NCI-H226 (cell line): ENCODE data around the gene LRRK1.
A peak's percentile ranks its signal among the peaks of the same experiment; 100 is the strongest.

ENCODE experiments used
- DNase-seq: peaks from one replicate; pipeline ENCODE4 v3.0.0-alpha.2; 2015

LRRK1 gene, protein sequence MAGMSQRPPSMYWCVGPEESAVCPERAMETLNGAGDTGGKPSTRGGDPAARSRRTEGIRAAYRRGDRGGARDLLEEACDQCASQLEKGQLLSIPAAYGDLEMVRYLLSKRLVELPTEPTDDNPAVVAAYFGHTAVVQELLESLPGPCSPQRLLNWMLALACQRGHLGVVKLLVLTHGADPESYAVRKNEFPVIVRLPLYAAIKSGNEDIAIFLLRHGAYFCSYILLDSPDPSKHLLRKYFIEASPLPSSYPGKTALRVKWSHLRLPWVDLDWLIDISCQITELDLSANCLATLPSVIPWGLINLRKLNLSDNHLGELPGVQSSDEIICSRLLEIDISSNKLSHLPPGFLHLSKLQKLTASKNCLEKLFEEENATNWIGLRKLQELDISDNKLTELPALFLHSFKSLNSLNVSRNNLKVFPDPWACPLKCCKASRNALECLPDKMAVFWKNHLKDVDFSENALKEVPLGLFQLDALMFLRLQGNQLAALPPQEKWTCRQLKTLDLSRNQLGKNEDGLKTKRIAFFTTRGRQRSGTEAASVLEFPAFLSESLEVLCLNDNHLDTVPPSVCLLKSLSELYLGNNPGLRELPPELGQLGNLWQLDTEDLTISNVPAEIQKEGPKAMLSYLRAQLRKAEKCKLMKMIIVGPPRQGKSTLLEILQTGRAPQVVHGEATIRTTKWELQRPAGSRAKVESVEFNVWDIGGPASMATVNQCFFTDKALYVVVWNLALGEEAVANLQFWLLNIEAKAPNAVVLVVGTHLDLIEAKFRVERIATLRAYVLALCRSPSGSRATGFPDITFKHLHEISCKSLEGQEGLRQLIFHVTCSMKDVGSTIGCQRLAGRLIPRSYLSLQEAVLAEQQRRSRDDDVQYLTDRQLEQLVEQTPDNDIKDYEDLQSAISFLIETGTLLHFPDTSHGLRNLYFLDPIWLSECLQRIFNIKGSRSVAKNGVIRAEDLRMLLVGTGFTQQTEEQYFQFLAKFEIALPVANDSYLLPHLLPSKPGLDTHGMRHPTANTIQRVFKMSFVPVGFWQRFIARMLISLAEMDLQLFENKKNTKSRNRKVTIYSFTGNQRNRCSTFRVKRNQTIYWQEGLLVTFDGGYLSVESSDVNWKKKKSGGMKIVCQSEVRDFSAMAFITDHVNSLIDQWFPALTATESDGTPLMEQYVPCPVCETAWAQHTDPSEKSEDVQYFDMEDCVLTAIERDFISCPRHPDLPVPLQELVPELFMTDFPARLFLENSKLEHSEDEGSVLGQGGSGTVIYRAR (N-terminal part only)

DNA sequence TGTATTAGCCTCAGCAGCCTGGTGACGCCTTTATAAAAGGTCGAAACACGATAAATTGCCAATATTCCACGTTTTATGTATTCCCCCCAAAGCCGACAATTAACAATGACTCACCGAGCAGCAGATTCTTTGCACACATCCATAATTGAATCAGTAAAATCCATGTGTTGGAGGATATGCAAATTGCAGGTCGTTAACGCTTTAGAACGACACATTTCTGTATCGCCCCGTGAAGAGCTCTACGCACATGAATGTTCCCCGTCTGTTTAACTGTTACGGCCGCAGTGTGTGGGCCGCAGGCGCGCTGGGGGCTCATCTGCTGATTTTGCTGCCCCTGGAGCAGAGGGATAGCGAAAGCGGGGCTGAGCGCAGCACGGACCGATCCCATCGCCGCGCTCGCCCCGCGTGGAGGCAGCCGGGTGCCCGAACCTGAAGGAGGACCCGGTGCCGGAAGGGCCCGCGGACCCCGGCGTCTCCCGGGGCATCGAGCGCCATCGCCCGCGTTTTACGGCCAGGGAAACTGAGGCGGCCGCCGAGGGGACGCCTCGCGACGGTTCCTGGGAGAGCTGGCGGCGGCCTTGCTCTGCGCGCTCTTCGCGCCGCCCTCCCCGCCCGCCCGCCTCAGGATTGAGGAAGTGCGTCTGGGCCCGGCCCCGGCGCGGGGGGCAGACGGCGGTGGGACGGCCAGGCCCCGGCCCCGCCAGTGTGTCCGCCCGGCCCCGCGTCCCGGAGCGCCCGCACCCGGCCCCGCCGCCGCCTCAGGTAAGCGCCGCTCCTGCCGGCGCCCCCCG lies at the start of gene LRRK1:
TSS of gene LRRK1 (plus strand) at position 668 of the 791 bp plus-strand sequence. CDS start 5,276 bp downstream, outside the sequence.
- peak; percentile 85 for DNase-seq

DNA sequence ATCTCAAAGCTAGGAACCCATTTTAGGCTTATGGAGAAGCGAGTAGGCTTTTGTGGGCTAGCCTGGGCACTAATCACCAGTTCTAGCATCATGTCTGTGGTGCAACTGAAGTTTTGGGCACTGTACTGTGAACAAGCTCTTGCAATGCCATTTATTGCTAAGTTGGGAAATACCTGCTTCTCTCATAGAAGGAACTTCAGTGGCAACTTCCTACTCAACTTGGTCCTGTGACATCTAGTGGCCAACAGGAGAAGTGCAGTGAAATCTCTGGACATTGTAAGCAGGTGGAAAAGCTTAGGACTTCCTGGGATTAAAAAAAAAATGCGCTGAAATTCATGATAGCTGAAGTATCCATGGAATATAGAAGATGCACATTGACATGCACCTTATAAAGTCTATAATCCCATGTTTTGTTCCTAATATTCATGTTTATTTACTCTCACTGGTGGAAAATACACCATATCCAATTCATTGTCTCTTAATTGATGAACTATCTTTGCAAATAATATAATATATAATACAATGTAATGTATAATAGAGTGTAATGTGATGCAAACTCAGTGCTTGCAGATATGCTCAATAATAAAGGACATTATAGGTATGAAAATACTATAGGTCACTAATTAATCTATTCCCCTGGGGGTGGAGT lies 46.0 kb upstream of the LRRK1 start:
- DNase-seq: peak; percentile 82

DNA sequence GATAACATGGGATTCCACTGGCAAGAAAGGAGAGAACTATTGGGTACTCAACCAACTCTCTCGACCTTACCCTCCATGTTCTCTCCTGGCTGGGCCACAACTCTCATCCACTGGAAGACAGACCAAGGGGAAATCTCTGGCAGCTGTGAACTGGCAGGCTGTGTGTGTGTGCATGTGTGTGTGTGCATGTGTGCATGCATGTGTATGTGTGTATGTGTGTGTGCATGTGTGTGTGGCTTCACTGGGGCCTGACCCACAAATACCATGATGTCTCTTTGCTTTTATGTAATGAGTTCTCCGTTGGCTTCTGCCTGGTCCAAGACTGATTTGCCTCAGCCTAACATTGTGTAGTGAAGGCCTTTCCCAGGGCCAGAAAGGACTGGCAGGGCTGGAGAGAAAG lies 43.7 kb upstream of the LRRK1 start:
- no peak for DNase-seq

DNA sequence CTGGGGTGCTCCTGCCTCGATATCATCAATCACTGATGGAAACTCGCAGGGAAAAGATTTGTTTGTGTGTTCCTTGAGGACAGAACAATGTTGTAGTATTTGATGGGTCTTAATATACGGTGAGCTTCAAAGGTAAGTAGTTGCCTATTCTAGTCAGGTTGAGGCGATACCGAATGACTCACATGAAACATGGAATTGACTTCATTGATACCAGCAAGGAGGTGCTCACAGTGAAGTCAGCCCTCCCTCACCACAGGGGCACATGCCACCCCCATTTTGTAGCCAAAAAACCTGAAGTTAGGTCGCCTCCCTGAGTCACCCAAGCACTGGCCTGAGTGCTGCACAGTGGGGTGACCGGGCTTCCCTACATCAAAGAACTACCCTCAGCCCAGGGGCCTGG lies 43.2 kb upstream of the LRRK1 start:
- no peak for DNase-seq

DNA sequence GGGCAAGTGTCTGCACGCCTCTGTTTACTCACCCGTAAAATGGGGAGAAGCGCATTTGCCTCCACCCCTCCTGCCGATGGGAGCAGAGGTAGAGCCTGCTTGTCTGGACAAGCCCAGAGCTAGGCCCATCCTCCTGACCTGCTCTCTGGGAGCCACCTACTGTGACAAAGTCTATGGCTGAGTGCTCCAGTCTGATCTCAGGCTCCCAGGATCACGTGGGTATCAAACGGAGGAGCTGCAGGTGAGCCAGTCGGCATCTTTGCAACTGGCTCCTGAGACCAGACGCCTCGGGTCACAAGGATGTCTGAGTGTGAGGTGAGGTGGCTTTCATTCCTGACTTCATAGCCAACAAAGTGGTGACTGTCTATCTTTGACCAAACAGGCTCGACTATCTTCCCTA lies 41.6 kb upstream of the LRRK1 start:
- DNase-seq: no peak

DNA sequence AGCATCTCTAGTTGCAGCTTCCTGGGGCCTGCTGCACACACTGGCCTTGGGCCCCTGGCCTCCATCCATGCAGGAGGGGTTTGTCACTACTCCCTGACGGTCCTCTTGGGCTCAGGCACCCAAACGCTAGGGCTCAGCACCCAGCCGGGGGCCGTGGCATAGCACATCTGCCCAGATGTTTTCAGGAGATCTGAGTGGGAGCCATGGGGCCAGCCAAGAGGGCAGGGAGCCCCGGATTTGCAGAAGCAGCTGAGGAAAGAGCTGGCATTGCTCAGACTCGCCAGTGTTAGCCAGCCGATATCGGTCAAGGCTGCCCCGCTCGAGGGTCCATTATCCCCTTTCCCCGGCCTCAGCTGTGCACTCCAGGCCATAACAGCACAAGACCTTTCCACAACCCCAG lies 41.0 kb upstream of the LRRK1 start:
- DNase-seq: no peak

DNA sequence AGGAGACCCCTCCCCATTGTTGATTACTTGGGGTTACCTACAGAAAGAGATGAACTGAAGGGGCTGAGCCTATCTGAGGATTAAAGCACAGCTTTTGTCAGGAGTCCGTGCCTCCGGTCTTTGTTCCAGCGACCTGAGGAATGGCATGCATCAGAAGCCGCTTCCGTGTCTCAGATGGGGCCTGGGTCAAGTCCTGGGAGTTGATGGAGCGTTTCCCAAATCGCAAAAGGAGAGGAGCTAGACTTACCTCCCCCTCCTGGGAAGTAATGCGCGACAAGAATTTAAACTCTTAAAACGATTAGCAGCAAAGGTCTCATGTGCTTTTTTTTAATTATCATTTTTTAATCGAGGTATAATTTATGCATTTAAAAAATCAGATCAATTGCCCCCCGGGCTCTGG lies 40.5 kb upstream of the LRRK1 start:
- DNase-seq: no peak

DNA sequence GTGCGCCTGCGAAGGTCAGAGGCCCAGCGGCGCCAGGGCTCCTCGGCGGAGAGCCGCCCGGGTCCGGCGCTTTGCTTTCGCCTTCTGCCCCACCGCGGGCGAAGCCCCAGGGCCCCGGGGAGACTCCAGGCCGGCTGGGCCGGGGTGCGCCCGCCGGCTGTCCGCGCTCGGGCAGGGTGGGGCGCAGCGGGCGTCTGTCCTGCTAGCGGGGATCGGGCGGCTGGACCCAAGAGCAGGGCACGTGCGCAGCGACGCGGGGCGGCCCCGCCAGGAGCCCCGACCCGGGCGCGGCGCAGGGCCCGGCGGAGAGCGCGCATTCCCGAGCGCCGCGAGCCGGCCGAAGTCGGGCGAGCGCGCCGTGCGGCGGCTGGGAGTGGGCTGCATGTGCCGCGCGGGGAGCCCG lies 40.1 kb upstream of the LRRK1 start:
- no peak for DNase-seq

DNA sequence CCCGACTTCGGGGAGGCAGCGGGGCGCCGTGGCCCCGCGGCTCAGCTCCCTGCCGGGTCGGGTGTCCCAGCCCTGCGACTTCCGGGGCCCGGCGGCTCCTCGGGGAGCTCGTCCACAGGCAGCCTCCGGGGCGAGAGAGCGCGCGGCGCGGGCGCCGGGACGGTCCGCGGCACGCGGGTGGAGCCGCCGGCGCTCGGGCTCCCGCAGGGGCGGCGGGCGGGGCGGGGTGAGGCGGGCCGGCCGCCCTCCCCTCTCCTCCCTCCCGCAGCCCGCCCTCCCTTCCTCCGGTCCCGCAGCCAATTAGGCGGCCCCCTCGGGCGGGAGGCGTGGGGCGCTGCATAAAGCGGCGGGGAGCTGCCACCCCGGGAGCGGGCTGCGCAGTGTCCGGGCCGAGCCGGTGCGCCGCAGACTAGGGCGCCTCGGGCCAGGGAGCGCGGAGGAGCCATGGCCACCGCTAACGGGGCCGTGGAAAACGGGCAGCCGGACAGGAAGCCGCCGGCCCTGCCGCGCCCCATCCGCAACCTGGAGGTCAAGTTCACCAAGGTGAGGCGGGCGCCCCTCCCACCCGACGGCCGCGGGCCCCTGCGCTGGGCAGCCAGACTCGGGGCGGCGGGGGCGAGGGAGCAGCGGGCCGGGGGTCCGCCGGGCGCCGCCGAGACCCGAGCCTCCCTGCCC lies 39.6 kb upstream of the LRRK1 start, which contains the start of gene ALDH1A3:
TSS of gene ALDH1A3 (plus strand) at position 368 of the 675 bp plus-strand sequence. CDS start at position 445, 77 bp downstream.
- peak; percentile 96 for DNase-seq

DNA sequence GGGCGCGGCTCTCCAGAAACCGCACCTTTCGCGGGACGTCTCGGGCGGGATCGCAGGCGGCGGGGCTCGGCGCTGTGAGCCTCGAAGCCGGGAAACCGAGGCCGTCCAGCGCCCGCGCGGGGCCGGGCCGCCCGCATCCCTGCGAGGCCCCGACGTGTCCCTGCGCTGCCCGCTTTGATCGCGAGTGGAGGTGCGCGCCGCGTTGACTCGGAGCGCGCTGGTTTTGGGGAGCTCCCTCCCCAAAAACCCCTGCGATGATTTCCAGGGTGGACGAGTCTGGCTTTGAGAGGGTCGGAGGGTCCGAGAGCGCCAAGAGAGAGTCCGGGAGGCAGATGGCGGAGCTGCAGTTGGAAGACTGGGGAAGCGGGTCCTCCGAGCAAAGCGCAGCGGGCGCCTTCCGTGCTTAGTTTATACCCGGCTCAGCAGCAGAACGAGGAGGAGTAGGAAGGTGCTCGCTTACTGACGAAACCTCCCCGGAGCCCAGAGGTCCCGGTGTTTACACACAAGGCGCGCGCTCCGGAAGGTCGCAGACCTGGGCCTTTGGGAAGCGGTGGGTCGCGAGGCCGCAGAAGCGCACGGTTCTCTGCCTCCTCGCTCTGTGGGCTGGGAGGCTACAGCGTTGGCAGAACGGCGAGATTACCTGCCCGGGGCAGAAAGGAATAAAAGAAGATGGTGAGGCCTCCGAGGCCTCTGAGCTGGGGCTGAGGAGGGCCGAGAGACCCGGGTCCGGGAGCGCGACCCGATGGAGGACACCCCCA lies 38.8 kb upstream of the LRRK1 start:
- DNase-seq: no peak

DNA sequence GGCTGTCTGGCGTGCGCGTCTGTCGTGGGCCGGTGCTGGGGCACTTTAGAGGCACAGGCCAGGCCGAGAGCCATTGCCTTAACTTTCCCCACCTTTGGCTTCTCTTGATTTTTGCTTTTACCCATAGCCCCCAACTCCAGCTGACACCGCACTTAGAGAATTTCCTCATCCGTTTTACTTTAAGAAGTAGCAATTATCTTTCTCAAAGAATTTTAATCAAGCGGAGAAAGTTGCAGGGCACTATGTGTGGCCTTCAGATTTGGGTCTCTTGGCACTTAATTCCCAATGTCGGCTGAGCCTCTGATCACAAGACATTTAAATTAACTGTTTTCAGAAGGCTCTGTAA lies 38.3 kb upstream of the LRRK1 start:
- DNase-seq: no peak

DNA sequence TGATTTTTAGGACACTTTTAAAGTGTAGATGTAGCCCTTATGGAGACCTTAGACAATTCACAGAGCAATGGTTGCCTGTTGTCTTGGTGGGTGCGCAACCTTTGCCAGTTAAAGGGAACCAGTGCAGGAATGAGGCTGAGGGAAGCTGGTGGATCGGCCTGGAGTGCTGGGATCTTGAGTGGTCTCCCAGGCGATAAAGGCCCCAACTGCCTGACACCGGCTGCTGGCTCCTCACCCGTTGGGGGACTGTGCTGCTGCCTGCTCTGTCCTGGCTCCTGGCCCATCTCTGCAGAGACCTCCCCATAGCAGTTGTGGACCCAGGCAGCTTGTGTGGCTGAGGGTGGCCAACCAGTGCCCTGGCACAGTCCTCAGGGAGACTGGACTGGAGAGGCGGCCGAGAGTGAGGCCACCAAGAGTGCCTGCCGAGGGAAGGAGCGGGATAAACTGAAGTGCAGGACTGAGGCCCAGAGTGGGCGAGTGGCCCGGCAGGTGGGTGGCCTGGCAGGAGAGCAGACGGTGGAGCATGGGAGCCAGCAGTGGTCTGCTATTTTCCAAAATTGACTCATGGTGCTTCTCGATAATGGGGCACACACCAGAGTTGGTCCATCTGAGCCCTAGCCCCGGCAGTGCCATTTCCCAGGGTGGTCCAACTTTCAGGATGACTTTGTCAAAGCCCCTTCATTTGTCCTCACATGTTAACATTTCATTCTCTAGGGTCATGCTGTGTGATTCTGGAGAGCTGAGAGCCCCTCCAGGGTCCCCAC lies 37.4 kb upstream of the LRRK1 start:
- no peak for DNase-seq

DNA sequence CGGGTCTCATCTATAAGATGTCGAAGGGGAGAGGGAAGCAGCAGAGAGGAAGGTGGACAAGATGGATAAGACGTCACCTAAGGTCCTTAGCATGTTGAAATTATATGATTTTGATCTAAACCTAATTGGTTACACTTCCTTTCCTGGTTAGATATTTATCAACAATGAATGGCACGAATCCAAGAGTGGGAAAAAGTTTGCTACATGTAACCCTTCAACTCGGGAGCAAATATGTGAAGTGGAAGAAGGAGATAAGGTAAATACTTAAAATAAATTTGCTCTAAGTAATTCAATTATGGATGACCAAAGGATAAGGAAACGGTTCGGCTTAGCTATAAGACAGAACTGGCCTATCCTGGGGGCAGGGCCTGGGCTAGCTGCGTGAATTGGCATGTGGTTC lies 34.0 kb upstream of the LRRK1 start:
- DNase-seq: no peak

DNA sequence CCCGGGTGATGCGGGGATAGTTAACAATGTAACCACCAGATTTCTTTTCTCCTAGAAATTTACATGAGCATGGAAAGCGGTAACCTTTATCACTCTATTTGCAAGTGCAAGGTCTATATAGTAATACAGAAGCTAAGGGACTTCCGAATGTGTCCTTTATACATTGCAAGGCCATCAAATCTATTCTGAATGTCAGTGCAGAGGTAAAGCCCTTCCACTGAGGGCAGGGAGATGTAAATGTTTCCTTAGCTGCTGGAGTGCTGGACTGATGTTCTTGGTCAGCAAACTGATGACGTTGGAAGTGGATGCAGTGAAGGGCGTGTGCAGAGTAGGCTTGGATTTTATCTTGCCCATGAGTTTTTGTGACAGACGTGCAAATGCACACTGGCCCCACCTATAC lies 33.3 kb upstream of the LRRK1 start:
- DNase-seq: no peak

DNA sequence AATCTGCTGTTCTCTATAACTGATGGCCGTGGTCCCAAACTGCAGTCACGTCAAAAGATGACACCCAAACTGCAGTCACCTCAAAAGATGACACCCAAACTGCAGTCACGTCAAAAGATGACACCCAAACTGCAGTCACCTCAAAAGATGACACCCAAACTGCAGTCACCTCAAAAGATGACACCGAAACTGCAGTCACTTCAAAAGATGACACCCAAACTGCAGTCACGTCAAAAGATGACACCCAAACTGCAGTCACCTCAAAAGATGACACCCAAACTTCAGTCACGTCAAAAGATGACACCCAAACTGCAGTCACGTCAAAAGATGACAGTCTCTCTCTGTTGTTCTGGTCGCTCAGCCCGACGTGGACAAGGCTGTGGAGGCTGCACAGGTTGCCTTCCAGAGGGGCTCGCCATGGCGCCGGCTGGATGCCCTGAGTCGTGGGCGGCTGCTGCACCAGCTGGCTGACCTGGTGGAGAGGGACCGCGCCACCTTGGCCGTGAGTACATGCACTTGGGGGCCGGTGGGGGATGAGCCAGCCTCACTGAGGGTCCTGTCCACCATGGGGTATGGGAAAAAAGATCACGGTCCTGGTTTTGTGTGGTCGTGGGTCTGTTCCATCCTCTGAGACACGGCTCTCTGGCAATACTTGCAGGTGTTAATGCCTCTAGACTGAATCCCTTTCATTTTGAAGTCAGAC lies 31.8 kb upstream of the LRRK1 start:
- DNase-seq: no peak

DNA sequence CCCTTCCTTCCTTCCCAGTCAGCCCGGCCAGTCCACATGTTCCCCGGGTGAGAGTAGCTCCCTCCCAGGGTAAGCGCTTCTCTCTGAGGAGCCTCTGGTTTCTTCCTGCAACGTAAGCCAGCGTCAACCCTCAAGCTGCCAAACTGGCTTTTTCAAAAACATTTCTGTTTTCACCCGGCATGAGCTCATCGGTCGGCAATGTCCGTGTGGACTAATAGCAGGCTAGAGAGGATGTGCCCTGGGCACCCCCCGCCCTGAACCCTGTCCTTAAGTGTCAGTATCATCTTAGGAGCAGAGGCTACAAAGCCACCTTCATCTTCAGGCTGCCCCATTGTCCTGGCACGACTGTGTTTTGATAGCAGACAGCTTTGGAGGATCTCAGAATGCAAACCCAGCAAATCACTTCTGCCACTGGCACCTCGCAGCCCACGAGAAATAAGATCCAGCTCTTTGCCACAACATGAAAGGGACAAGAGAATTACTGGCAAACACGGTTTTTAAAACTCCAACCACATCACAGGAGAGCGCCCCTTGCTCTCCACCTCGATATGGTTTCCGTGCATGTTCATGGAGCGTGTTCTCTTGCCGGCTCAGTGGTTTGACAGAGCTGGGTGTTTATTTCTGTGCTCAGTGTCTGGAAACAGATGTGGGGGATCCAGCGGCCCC lies 29.6 kb upstream of the LRRK1 start:
- no peak for DNase-seq

DNA sequence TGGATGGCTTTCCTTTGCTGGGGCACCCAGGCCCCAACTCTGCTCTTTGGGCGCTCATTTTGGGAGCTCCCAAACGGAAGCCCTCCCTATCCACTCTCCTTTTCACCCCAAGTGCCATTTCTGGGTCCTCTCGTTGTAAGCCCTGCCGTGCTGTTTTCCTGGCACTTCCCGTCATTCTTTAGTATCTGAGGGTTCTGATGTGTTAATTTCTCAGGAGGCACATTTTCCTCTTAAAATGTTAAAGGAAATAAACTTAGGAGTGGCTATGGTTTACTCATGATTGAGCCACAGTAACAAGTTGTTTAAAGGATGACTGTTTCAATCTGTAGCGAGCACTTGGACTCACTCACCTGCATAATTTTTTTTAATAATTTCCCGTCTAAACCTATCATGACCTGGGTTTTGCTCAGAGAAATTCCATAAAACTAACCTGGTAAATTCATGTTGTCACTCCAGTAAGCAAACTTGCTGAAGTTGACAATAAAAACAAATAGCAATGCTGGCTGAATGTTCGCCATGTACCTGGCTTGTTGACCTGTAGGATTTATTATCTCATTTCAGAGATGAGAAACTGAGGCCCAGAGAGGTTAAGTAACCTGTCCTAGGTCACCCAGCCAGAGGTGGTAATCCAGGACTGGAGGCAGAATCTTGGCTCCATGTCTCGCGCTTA lies 29.0 kb upstream of the LRRK1 start:
- no peak for DNase-seq

DNA sequence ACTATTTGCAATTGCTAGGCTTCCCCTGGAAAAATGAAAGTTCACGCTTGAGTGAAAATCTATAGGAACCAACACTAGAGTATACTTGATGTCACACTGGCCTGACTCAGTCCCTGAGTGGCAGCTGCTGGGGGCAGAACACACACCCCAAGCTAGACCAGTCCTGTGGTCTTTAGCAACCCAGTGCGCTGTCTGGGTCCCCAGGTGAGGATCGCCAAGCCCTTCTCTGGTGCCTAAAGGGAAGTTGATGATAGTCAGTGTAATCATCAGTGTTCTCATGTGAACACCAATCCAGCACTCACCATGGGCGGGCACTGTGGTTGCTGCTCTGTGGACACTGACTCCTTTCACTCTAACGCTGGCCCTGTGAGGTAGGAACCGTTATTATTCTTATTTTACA lies 28.3 kb upstream of the LRRK1 start:
- no peak for DNase-seq
